Esophagus squamous epithelium (tissue), 4 donors: ENCODE measurements around the gene VSIG10L.

Experiments
- CTCF ChIP-seq, 6 experiments: fragments of 450-650 bp in 4 of 6; fragments of 200-600 bp in 2 of 6; sonication (generic) in 2 of 6; IDR thresholded peaks; one replicate each; pipeline ENCODE4 v1.5.1; 2016 to 2019; ENCODE audit warnings: antibody characterized with exemption in 6 of 6, mild to moderate bottlenecking in 4 of 6, moderate library complexity in 4 of 6
- POLR2A ChIP-seq, 4 donors: fragments of 450-650 bp; IDR thresholded peaks; one replicate each; pipeline ENCODE4 v1.6.1; 2017; ENCODE audit warnings: antibody characterized with exemption in 4 of 4, mild to moderate bottlenecking in 4 of 4, moderate library complexity in 3 of 4

- TF ChIP-seq CTCF (IDR thresholded peaks at IDR 0.05), result no peak
- TF ChIP-seq POLR2A (IDR thresholded peaks at IDR 0.05), result no peak
These were observed 24.0 kb downstream of the VSIG10L start for GRCh38 chr19:51317968-51318367.
